Omental fat pad (tissue), 4 donors: ENCODE results near the gene RUBCN. TPM values are rescaled to one million over a fixed set of nuclear protein-coding genes. Genes with fewer than 3 reads are reported as not detected.

Experiments used
- ATAC-seq: fragments of 150-250 bp; one replicate; pipeline ENCODE4 v1.9.1; 2016; ENCODE audit warnings: mild to moderate bottlenecking, moderate library complexity; ENCODE audit not compliant: low FRiP score
- DNase-seq: peaks from one replicate; pipeline ENCODE4 v3.0.0-alpha.2; 2019; ENCODE audit warnings: low spot score
- total RNA-seq, 4 donors: library from RNA; depleted of rRNA; stranded (reverse); fragments of >200 nt; gene quantifications; one replicate each; pipeline ENCODE4 v1.1.0, GENCODE V29; 2016
- TF ChIP-seq, protein P1 (sequence below), 3 donors: fragments of 450-650 bp; IDR thresholded peaks; one replicate each; pipeline ENCODE4 v1.5.1; 2016 to 2017; ENCODE audit warnings: antibody characterized with exemption in 3 of 3, mild to moderate bottlenecking in 3 of 3, moderate library complexity in 2 of 3

The RUBCN gene
- total RNA-seq, 4 donors from 2014 or later: 23.6 to 69.5 (median 39.4) TPM

- ATAC-seq (no peak), DNase-seq (no peak)
- TF ChIP-seq, protein P1, sequence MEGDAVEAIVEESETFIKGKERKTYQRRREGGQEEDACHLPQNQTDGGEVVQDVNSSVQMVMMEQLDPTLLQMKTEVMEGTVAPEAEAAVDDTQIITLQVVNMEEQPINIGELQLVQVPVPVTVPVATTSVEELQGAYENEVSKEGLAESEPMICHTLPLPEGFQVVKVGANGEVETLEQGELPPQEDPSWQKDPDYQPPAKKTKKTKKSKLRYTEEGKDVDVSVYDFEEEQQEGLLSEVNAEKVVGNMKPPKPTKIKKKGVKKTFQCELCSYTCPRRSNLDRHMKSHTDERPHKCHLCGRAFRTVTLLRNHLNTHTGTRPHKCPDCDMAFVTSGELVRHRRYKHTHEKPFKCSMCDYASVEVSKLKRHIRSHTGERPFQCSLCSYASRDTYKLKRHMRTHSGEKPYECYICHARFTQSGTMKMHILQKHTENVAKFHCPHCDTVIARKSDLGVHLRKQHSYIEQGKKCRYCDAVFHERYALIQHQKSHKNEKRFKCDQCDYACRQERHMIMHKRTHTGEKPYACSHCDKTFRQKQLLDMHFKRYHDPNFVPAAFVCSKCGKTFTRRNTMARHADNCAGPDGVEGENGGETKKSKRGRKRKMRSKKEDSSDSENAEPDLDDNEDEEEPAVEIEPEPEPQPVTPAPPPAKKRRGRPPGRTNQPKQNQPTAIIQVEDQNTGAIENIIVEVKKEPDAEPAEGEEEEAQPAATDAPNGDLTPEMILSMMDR (IDR thresholded peaks at IDR 0.05): no peak
Observed at GRCh38 chr3:197748597-197749314, 12.1 kb upstream of the RUBCN start.

- ATAC-seq (no peak), DNase-seq (no peak)
Observed at GRCh38 chr3:197746801-197747237, 10.1 kb upstream of the RUBCN start.

GRCh38 chr3:197746209-197746608 is 9.5 kb upstream of the RUBCN start:
- TF ChIP-seq, protein P1 (IDR thresholded peaks at IDR 0.05): no peak
- no peak for ATAC-seq
- DNase-seq: no peak

More at GRCh38 chr3:197746801-197747237, 10.1 kb upstream of the RUBCN start:
- TF ChIP-seq, protein P1 (IDR thresholded peaks at IDR 0.05): no peak

GRCh38 chr3:197742787-197743186 is 6.1 kb upstream of the RUBCN start:
- no peak for ATAC-seq

DNA sequence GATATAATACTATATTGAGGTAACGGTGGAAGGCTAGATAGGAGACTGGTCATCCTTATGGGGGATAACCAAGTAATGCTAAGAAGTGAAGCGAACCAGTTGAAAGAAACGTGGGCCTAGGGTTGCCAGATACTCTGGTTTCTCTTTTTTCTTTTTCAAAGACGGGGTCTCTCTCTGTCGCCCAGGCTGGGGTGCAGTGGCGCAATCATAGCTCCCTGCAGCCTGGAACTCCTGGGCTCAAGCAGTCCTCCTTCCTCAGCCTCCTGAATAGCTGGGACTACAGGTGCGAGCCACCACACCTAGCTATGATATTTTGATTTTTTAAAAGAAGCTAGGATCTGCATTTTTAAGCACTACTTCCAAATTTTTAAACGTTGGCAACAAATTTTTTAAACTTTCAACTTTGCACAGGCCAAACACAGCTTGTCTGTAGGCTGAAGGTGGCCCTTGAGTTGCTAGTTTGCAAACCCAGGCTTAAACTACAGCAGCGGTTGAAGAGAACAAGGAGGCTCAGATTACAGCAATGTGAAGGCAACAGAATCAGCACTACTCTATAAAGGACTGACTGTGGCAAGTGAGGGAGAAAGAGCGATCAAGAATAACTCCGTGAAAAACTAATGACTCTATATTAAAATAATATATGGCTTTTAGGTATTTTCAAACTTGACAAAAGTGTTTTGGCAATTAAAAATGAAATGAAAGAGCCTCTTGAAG is 1.2 kb upstream of the RUBCN start:
- TF ChIP-seq, protein P1 (IDR thresholded peaks at IDR 0.05): no peak
- no peak for ATAC-seq
- no peak for DNase-seq

More at GRCh38 chr3:197742787-197743186, 6.1 kb upstream of the RUBCN start:
- DNase-seq: no peak
- TF ChIP-seq, protein P1 (IDR thresholded peaks at IDR 0.05): no peak

- ATAC-seq (no peak), DNase-seq (no peak)
- TF ChIP-seq, protein P1 (IDR thresholded peaks at IDR 0.05): no peak
Observed at GRCh38 chr3:197737319-197737649, 580 bp upstream of the RUBCN start.
